Measurements from ENCODE around the gene TUBGCP3.

- TF ChIP-seq EZH2 (IDR thresholded peaks at IDR 0.05; ENCODE audit: borderline replicate concordance, low read length) (no peak), CTCF (IDR thresholded peaks at IDR 0.05; ENCODE audit: low read length) (no peak)
These were observed 91.8 kb downstream of the TUBGCP3 start for GRCh38 chr13:112496166-112496565.

Measured in OCI-LY1 (cell line).